Nephron (organoid): ENCODE measurements around the gene HCFC2.
"Not testable (repeated sequence)": the region's sequence is repeated elsewhere in the genome, so short reads cannot be mapped to it uniquely, and the experiment has no call there.

Experiments used
- H3K27ac Mint-ChIP-seq, 3 experiments: 2 replicates each; pipeline ENCODE4 v1.8.0; 2020; ENCODE audit warnings: mixed read lengths in 3 of 3, mild to moderate bottlenecking in 2 of 3, moderate library complexity in 1 of 3
- H3K27me3 Mint-ChIP-seq: 2 replicates; pipeline ENCODE4 v1.8.0; 2021; ENCODE audit warnings: low read depth, mild to moderate bottlenecking, moderate library complexity, mixed read lengths
- H3K36me3 Mint-ChIP-seq: 2 replicates; pipeline ENCODE4 v1.8.0; 2020; ENCODE audit warnings: low read depth, mixed read lengths
- H3K4me1 Mint-ChIP-seq: 2 replicates; pipeline ENCODE4 v1.8.0; 2020; ENCODE audit warnings: mixed read lengths
- H3K4me3 Mint-ChIP-seq, 3 experiments: 2 replicates each; pipeline ENCODE4 v1.8.0; 2020; ENCODE audit warnings: mild to moderate bottlenecking in 3 of 3, mixed read lengths in 3 of 3, moderate library complexity in 2 of 3
- H3K9me3 Mint-ChIP-seq: 2 replicates; pipeline ENCODE4 v1.8.0; 2020; ENCODE audit warnings: mixed read lengths
- CTCF ChIP-seq, 3 experiments: fragments of 200-600 bp; sonication (generic); IDR thresholded peaks; one replicate each; pipeline ENCODE4 v1.5.0; 2021; ENCODE audit warnings: antibody characterized with exemption in 3 of 3; ENCODE audit not compliant: unreplicated experiment in 3 of 3

HCFC2 gene

GRCh38 chr12:104026841-104027599 lies 37.3 kb upstream of the HCFC2 start:
- TF ChIP-seq CTCF (IDR thresholded peaks at IDR 0.05; ENCODE audit: unreplicated experiment in 3 of 3): no peak
- H3K27ac Mint-ChIP-seq: no peak overlapping the region
- H3K4me3 Mint-ChIP-seq: no peak overlapping the region
- peaks cover 3% of the 10 kb centered on the region for H3K9me3 Mint-ChIP-seq
- H3K36me3 Mint-ChIP-seq: peaks cover 3% of the 10 kb centered on the region
- H3K4me1 Mint-ChIP-seq: peaks cover 30% of the 10 kb centered on the region
- H3K27me3 Mint-ChIP-seq: no peaks in the 10 kb centered on the region

DNA sequence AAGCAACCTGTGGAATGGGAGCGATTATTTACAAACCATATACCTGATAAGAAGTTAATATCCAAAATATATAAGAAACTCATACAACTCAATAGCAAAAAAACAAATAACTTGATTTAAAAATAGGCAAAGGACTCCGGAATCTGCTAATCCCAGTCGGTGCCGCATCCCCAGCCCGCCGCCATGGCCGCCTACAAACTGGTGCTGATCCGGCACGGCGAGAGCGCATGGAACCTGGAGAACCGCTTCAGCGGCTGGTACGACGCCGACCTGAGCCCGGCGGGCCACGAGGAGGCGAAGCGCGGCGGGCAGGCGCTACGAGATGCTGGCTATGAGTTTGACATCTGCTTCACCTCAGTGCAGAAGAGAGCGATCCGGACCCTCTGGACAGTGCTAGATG lies 33.7 kb upstream of the HCFC2 start:
- peaks cover 19% of the 10 kb centered on the region for H3K4me1 Mint-ChIP-seq
- not testable (repeated sequence) for H3K27me3 Mint-ChIP-seq, H3K36me3 Mint-ChIP-seq, H3K4me3 Mint-ChIP-seq, H3K27ac Mint-ChIP-seq
- H3K9me3 Mint-ChIP-seq: peaks cover 10% of the 10 kb centered on the region

GRCh38 chr12:104036143-104036542 lies 28.2 kb upstream of the HCFC2 start:
- not testable (repeated sequence) for H3K36me3 Mint-ChIP-seq, H3K27me3 Mint-ChIP-seq, H3K27ac Mint-ChIP-seq, H3K4me1 Mint-ChIP-seq, H3K4me3 Mint-ChIP-seq
- H3K9me3 Mint-ChIP-seq: peaks cover 29% of the 10 kb centered on the region

DNA sequence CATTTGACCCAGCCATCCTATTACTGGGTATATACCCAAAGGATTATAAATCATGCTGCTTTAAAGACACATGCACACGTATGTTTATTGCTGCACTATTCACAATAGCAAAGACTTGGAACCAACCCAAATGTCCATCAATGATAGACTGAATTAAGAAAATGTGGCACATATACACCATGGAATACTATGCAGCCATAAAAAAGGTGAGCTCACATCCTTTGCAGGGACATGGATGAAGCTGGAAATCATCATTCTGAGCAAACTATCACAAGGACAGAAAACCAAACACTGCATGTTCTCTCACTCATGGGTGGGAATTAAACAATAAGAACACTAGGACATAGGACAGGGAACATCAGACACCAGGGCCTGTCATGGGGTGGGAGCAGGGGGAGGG lies 24.6 kb upstream of the HCFC2 start:
- H3K27me3 Mint-ChIP-seq, H3K27ac Mint-ChIP-seq, H3K4me3 Mint-ChIP-seq, H3K4me1 Mint-ChIP-seq: not testable (repeated sequence)
- Mint-ChIP-seq H3K9me3 (peaks cover 28% of the 10 kb centered on the region), H3K36me3 (peaks cover 13% of the 10 kb centered on the region)

DNA sequence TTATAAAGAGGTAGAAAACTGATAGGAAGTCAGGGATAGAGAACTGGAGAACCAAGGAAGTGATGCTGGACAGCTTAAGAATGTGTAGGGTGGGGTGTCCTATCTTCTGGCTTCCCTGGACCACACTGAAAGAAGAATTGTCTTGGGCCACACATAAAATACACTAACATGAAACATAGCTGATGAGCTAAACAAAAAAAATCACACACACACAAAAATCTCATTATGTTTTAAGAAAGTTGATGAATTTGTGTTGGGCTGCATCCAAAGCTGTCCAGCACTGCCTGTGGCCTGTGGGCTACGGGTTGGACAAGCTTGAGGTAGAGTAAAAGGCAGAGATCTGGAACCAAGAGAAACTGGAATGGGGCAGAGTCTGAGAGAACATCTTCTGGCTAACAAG lies 21.8 kb upstream of the HCFC2 start:
- TF ChIP-seq CTCF (IDR thresholded peaks at IDR 0.05; ENCODE audit: unreplicated experiment in 3 of 3): no peak
- Mint-ChIP-seq H3K27ac (no peak overlapping the region), H3K36me3 (peaks cover 11% of the 10 kb centered on the region)

GRCh38 chr12:104044158-104044557 lies 20.2 kb upstream of the HCFC2 start:
- Mint-ChIP-seq H3K27me3 (peaks cover 4% of the 10 kb centered on the region), H3K4me3 (no peak overlapping the region), H3K9me3 (peaks cover 2% of the 10 kb centered on the region), H3K4me1 (peaks cover 33% of the 10 kb centered on the region), H3K36me3 (peaks cover 11% of the 10 kb centered on the region), H3K27ac (no peak overlapping the region)
- TF ChIP-seq CTCF (IDR thresholded peaks at IDR 0.05; ENCODE audit: unreplicated experiment in 3 of 3): no peak

More for the DNA sequence above, 21.8 kb upstream of the HCFC2 start:
- peaks cover 4% of the 10 kb centered on the region for H3K27me3 Mint-ChIP-seq
- H3K4me3 Mint-ChIP-seq: no peak overlapping the region
- H3K4me1 Mint-ChIP-seq: peaks cover 17% of the 10 kb centered on the region
- H3K9me3 Mint-ChIP-seq: peaks cover 4% of the 10 kb centered on the region

DNA sequence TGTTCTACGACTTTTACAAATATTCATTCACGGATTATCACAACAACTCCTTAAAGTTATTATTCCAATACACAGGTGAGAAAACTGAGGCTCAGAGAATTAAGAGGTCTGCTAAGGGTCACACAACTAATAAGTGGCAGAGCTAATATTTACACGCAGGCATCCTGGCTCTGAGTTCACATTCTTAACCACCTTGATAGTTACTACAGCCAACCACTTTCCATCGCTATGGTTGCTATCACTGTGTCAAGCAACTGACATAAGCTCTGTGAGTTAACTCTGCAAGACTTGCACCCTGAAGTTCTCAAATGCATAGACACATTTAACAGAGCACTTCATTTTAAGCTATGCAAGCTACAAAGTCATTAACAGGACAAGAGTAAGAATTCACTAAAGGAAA lies 18.0 kb upstream of the HCFC2 start:
- peaks cover 45% of the 10 kb centered on the region for H3K4me1 Mint-ChIP-seq
- peak overlapping the region in 1 of 3 experiments; percentile 90 for H3K27ac Mint-ChIP-seq

More for the DNA sequence above, 18.0 kb upstream of the HCFC2 start:
- H3K36me3 Mint-ChIP-seq: peaks cover 10% of the 10 kb centered on the region
- TF ChIP-seq CTCF (IDR thresholded peaks at IDR 0.05; ENCODE audit: unreplicated experiment in 3 of 3): no peak
- H3K4me3 Mint-ChIP-seq: no peak overlapping the region
- H3K9me3 Mint-ChIP-seq: peaks cover 2% of the 10 kb centered on the region
- peaks cover 4% of the 10 kb centered on the region for H3K27me3 Mint-ChIP-seq
